GM19328 (cell line): ENCODE results near the gene DOCK2.
"Not testable (repeated sequence)": the region's sequence is repeated elsewhere in the genome, so short reads cannot be mapped to it uniquely, and the experiment has no call there.

Experiments used
- ATAC-seq: cut with Tn5 transposase; IDR thresholded peaks from one replicate; pipeline ENCODE4 v1.9.1; 2021; ENCODE audit warnings: mild to moderate bottlenecking, moderate library complexity; ENCODE audit not compliant: unreplicated experiment

The DOCK2 gene

GRCh38 chr5:169749295-169749694 lies 112.2 kb downstream of the DOCK2 start:
- no peak for ATAC-seq

- ATAC-seq = no peak
Measured at GRCh38 chr5:169751490-169751889, 114.4 kb downstream of the DOCK2 start.

GRCh38 chr5:169752566-169752965 lies 115.5 kb downstream of the DOCK2 start:
- not testable (repeated sequence) for ATAC-seq

- ATAC-seq = no peak
Measured at GRCh38 chr5:169753795-169754194, 116.7 kb downstream of the DOCK2 start.

GRCh38 chr5:169754737-169755136 lies 117.7 kb downstream of the DOCK2 start:
- no peak for ATAC-seq

- ATAC-seq = no peak
Measured at GRCh38 chr5:169756071-169756765, 119.1 kb downstream of the DOCK2 start.

- no peak for ATAC-seq
Measured at GRCh38 chr5:169757016-169757415, 119.9 kb downstream of the DOCK2 start.

GRCh38 chr5:169758886-169759285 lies 121.8 kb downstream of the DOCK2 start:
- no peak for ATAC-seq

GRCh38 chr5:169760229-169760628 lies 123.2 kb downstream of the DOCK2 start:
- no peak for ATAC-seq

- no peak for ATAC-seq
Measured at GRCh38 chr5:169762338-169763095, 125.4 kb downstream of the DOCK2 start.

GRCh38 chr5:169763376-169764017 lies 126.4 kb downstream of the DOCK2 start:
- ATAC-seq = no peak

- no peak for ATAC-seq
Measured at GRCh38 chr5:169764018-169764378, 126.9 kb downstream of the DOCK2 start.

GRCh38 chr5:169765176-169765996 lies 128.3 kb downstream of the DOCK2 start:
- ATAC-seq = no peak

- not testable (repeated sequence) for ATAC-seq
Measured at GRCh38 chr5:169766943-169767342, 129.9 kb downstream of the DOCK2 start.

GRCh38 chr5:169767938-169768337 lies 130.9 kb downstream of the DOCK2 start:
- no peak for ATAC-seq

- ATAC-seq = no peak
Measured at GRCh38 chr5:169768416-169768815, 131.3 kb downstream of the DOCK2 start.

- no peak for ATAC-seq
Measured at GRCh38 chr5:169770109-169770508, 133.0 kb downstream of the DOCK2 start.

GRCh38 chr5:169772256-169772655 lies 135.2 kb downstream of the DOCK2 start:
- ATAC-seq = no peak

- ATAC-seq = no peak
Measured at GRCh38 chr5:169772688-169773087, 135.6 kb downstream of the DOCK2 start.

- no peak for ATAC-seq
Measured at GRCh38 chr5:169777159-169777558, 140.1 kb downstream of the DOCK2 start.
